Ramos (cell line): Measurements from ENCODE around the gene KCNQ5.

Experiments used
- in situ Hi-C: fragments of 300-500 bp; cut with MboI; formaldehyde crosslinking; loops from one replicate; pipeline ENCODE4 v1.14.3; 2022; ENCODE audit warnings: low sequenced_read_pairs; ENCODE audit not compliant: unreplicated experiment

KCNQ5 gene

GRCh38 chr6:72826037-72826436 is 204.2 kb downstream of the KCNQ5 start:
- in situ Hi-C loops = no loop called here

GRCh38 chr6:72826744-72827438 is 205.0 kb downstream of the KCNQ5 start:
- in situ Hi-C loops = no loop called here

- in situ Hi-C loops = no loop called here
Observed at GRCh38 chr6:72828904-72829303, 207.0 kb downstream of the KCNQ5 start.

- in situ Hi-C loops = no loop called here
Observed at GRCh38 chr6:72832271-72832670, 210.4 kb downstream of the KCNQ5 start.

- in situ Hi-C loops = no loop called here
Observed at GRCh38 chr6:72835749-72836148, 213.9 kb downstream of the KCNQ5 start.

- in situ Hi-C loops = no loop called here
Observed at GRCh38 chr6:72836971-72837370, 215.1 kb downstream of the KCNQ5 start.

- in situ Hi-C loops = no loop called here
Observed at GRCh38 chr6:72841195-72841594, 219.3 kb downstream of the KCNQ5 start.

GRCh38 chr6:72842140-72842539 is 220.3 kb downstream of the KCNQ5 start:
- in situ Hi-C loops = no loop called here

- in situ Hi-C loops = no loop called here
Observed at GRCh38 chr6:72844614-72845013, 222.8 kb downstream of the KCNQ5 start.

- in situ Hi-C loops = no loop called here
Observed at GRCh38 chr6:72849346-72849745, 227.5 kb downstream of the KCNQ5 start.

- in situ Hi-C loops = no loop called here
Observed at GRCh38 chr6:72850040-72850439, 228.2 kb downstream of the KCNQ5 start.

- in situ Hi-C loops = no loop called here
Observed at GRCh38 chr6:72850469-72850868, 228.6 kb downstream of the KCNQ5 start.

- in situ Hi-C loops = no loop called here
Observed at GRCh38 chr6:72855471-72855870, 233.6 kb downstream of the KCNQ5 start.

- in situ Hi-C loops = no loop called here
Observed at GRCh38 chr6:72856801-72857200, 234.9 kb downstream of the KCNQ5 start.

- in situ Hi-C loops = no loop called here
Observed at GRCh38 chr6:72857791-72858585, 236.1 kb downstream of the KCNQ5 start.

- in situ Hi-C loops = no loop called here
Observed at GRCh38 chr6:72861059-72861458, 239.2 kb downstream of the KCNQ5 start.

GRCh38 chr6:72861935-72862432 is 240.1 kb downstream of the KCNQ5 start:
- in situ Hi-C loops = no loop called here

GRCh38 chr6:72863131-72863530 is 241.3 kb downstream of the KCNQ5 start:
- in situ Hi-C loops = no loop called here

- in situ Hi-C loops = no loop called here
Observed at GRCh38 chr6:72864236-72864635, 242.4 kb downstream of the KCNQ5 start.

GRCh38 chr6:72864799-72865198 is 242.9 kb downstream of the KCNQ5 start:
- in situ Hi-C loops = no loop called here

- in situ Hi-C loops = no loop called here
Observed at GRCh38 chr6:72865467-72865866, 243.6 kb downstream of the KCNQ5 start.

- in situ Hi-C loops = no loop called here
Observed at GRCh38 chr6:72869621-72870020, 247.8 kb downstream of the KCNQ5 start.
